ENCODE results near the gene DLG3. TPM values are rescaled to one million over a fixed set of nuclear protein-coding genes. Genes with fewer than 3 reads are reported as not detected.

DLG3 gene
- total RNA-seq, 1 experiment from 2014 or later, result 71.2 TPM

DNA sequence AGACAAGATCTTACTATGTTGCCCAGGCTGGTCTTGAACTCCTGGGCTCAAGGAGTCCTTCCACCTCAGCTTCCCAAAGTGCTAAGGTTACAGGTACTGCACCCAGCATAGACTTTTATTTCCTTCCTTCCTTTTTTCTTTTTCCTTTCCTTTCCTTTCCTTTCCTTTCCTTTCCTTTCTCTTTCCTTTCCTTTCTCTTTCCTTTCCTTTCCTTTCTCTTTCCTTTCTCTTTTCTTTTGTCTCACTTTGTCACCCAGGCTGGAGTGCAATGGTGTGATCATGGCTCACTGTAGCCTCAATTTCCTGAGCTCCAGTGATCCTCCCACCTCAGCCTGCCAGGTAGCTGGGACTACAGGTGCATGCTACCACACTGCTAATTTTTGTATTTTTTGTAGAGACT is 19.4 kb downstream of the DLG3 start:
- no peak overlapping the region for H3K18ac ChIP-seq (ENCODE audit: insufficient read length, low read depth, low read length)
- no peak overlapping the region for H4K91ac ChIP-seq (ENCODE audit: insufficient read length, low read depth, low read length)
- H2AFZ ChIP-seq (ENCODE audit: low read length), result no peak overlapping the region
- no peaks in the 10 kb centered on the region for H3K4me1 ChIP-seq (ENCODE audit: insufficient read depth, low read length)
- Mint-ChIP-seq H3K4me1 (peaks cover 6 to 9% of the 10 kb centered on the region in 2 experiments), H3K27ac (peak overlapping the region in 1 of 3 experiments; percentile 46; a peak in 2 of 7 replicates), H3K36me3 (ENCODE audit: insufficient read depth in 1 of 3, low read depth in 3 of 3) (peaks cover 17 to 41% (median 40%) of the 10 kb centered on the region in 3 experiments), H3K4me3 (no peak overlapping the region), H3K27me3 (ENCODE audit: low read depth) (no peaks in the 10 kb centered on the region), H3K9me3 (peaks cover 42 to 54% of the 10 kb centered on the region in 2 experiments)
- no peak overlapping the region for H3K14ac ChIP-seq (ENCODE audit: insufficient read depth, low read length)
- no peak overlapping the region for H3K9ac ChIP-seq (ENCODE audit: extremely low read depth, insufficient read length, low read length)
- no peak overlapping the region for H3T11ph ChIP-seq (ENCODE audit: low read length)
- no peaks in the 10 kb centered on the region for H4K20me1 ChIP-seq (ENCODE audit: control insufficient read depth, insufficient read depth, insufficient read length)
- H3K79me1 ChIP-seq (ENCODE audit: insufficient read depth, low read depth, low read length, poor library complexity, severe bottlenecking), result no peaks in the 10 kb centered on the region
- no peak overlapping the region for H3K27ac ChIP-seq (ENCODE audit: insufficient read length, low read depth, low read length)
- H4K5ac ChIP-seq (ENCODE audit: insufficient read length, low read depth, low read length), result no peak overlapping the region
- H2BK120ac ChIP-seq (ENCODE audit: low read depth, low read length, poor library complexity, severe bottlenecking), result no peak overlapping the region
- no peaks in the 10 kb centered on the region for H3K9me3 ChIP-seq (ENCODE audit: control insufficient read depth, low read depth, low read length)
- H3K23ac ChIP-seq (ENCODE audit: insufficient read length, low read depth, low read length), result no peak overlapping the region
- H2AK5ac ChIP-seq (ENCODE audit: insufficient read length, low read length), result no peak overlapping the region
- peaks cover 11% of the 10 kb centered on the region; the same call in 1 of the 2 replicates for H3K79me2 ChIP-seq (ENCODE audit: insufficient read depth, low read length)
- no peak for DNase-seq
- no peak overlapping the region for H3K4ac ChIP-seq (ENCODE audit: low read depth, low read length)
- no peaks in the 10 kb centered on the region for H3K23me2 ChIP-seq (ENCODE audit: insufficient read length, low read depth, low read length, poor library complexity, severe bottlenecking)
- no peaks in the 10 kb centered on the region for H3K27me3 ChIP-seq (ENCODE audit: insufficient read depth, low read length)
- H4K8ac ChIP-seq (replicated peaks; ENCODE audit: insufficient read length, low read depth, low read length), result no peak overlapping the region
- H2BK20ac ChIP-seq (ENCODE audit: low read depth, low read length, poor library complexity, severe bottlenecking), result no peak overlapping the region
- no peak overlapping the region for H2BK15ac ChIP-seq (ENCODE audit: low read depth, low read length)
- TF ChIP-seq, protein P1, sequence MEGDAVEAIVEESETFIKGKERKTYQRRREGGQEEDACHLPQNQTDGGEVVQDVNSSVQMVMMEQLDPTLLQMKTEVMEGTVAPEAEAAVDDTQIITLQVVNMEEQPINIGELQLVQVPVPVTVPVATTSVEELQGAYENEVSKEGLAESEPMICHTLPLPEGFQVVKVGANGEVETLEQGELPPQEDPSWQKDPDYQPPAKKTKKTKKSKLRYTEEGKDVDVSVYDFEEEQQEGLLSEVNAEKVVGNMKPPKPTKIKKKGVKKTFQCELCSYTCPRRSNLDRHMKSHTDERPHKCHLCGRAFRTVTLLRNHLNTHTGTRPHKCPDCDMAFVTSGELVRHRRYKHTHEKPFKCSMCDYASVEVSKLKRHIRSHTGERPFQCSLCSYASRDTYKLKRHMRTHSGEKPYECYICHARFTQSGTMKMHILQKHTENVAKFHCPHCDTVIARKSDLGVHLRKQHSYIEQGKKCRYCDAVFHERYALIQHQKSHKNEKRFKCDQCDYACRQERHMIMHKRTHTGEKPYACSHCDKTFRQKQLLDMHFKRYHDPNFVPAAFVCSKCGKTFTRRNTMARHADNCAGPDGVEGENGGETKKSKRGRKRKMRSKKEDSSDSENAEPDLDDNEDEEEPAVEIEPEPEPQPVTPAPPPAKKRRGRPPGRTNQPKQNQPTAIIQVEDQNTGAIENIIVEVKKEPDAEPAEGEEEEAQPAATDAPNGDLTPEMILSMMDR (conservative IDR thresholded peaks at IDR 0.05), result no peak
- no peak overlapping the region for H3K56ac ChIP-seq (ENCODE audit: insufficient read length, low read depth, low read length)
- no peak overlapping the region for H3K4me2 ChIP-seq (ENCODE audit: insufficient read depth, insufficient read length, low read length)
- H2BK12ac ChIP-seq (ENCODE audit: insufficient read length, low read depth, low read length), result no peak overlapping the region
- H2BK5ac ChIP-seq (ENCODE audit: insufficient read length, low read length), result no peak overlapping the region

All from H9 (cell line).